ENCODE measurements around the gene ITGBL1.

Gene ITGBL1

DNA sequence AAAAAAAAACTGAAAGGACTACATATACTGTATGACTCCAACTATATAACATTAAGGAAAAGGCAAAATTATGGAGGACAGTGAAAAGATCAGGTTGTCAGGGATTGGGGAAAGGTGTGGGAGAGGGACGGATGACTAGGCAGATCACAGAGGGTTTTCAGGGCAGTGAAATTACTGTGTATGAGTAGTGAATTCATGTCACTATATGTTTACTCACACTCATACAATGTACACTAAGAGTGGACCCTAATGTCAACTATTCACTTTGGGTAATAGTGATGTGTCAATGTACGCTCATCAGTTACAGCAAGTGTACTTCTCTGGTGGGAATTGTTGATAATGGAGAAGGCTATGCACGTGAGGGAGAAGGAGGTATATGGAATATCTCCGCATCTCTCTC is 144.3 kb downstream of the ITGBL1 start:
- H3K27ac ChIP-seq (ENCODE audit: low read length): no peak overlapping the region
- no peaks in the 10 kb centered on the region for H3K4me1 ChIP-seq (ENCODE audit: low read length)
- H4K20me1 ChIP-seq (ENCODE audit: insufficient read depth, low read length): no peaks in the 10 kb centered on the region
- H3K9me2 ChIP-seq (replicated peaks; ENCODE audit: insufficient read depth, low read length): no peaks in the 10 kb centered on the region
- no peaks in the 10 kb centered on the region for H3K9me3 ChIP-seq (replicated peaks; ENCODE audit: insufficient read depth, low read length)
- no peak overlapping the region for H3K4me2 ChIP-seq (ENCODE audit: low read depth, low read length)
- H3K79me2 ChIP-seq (ENCODE audit: low read length): no peaks in the 10 kb centered on the region
- H3K4me3 ChIP-seq (ENCODE audit: low read length): no peak overlapping the region
- no peak overlapping the region for H3K9ac ChIP-seq (ENCODE audit: low read length)
- no peaks in the 10 kb centered on the region for H3K27me3 ChIP-seq (replicated peaks; ENCODE audit: insufficient read depth, low read length)
- no peak overlapping the region for H2AFZ ChIP-seq (ENCODE audit: low read length)
- no peaks in the 10 kb centered on the region for H3F3A ChIP-seq (ENCODE audit: insufficient read depth, low read length)
- TF ChIP-seq EZH2phosphoT487 (IDR thresholded peaks at IDR 0.05; ENCODE audit: low read length): no peak
- no peak for TF ChIP-seq EZH2 (optimal IDR thresholded peaks at IDR 0.05; ENCODE audit: low read depth, low read length)
- TF ChIP-seq, protein P1, sequence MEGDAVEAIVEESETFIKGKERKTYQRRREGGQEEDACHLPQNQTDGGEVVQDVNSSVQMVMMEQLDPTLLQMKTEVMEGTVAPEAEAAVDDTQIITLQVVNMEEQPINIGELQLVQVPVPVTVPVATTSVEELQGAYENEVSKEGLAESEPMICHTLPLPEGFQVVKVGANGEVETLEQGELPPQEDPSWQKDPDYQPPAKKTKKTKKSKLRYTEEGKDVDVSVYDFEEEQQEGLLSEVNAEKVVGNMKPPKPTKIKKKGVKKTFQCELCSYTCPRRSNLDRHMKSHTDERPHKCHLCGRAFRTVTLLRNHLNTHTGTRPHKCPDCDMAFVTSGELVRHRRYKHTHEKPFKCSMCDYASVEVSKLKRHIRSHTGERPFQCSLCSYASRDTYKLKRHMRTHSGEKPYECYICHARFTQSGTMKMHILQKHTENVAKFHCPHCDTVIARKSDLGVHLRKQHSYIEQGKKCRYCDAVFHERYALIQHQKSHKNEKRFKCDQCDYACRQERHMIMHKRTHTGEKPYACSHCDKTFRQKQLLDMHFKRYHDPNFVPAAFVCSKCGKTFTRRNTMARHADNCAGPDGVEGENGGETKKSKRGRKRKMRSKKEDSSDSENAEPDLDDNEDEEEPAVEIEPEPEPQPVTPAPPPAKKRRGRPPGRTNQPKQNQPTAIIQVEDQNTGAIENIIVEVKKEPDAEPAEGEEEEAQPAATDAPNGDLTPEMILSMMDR (IDR thresholded peaks at IDR 0.05; ENCODE audit: low read length): no peak
- H3K36me3 ChIP-seq (replicated peaks; ENCODE audit: insufficient read depth, low read length): no peaks in the 10 kb centered on the region
- DNase-seq: no peak

GRCh38 chr13:101611491-101612475 is 159.3 kb downstream of the ITGBL1 start:
- TF ChIP-seq EZH2phosphoT487 (IDR thresholded peaks at IDR 0.05; ENCODE audit: low read length) (no peak), EZH2 (optimal IDR thresholded peaks at IDR 0.05; ENCODE audit: low read depth, low read length) (no peak)
- TF ChIP-seq, protein P1 (IDR thresholded peaks at IDR 0.05; ENCODE audit: low read length): no peak
- no peaks in the 10 kb centered on the region for H3K9me2 ChIP-seq (replicated peaks; ENCODE audit: insufficient read depth, low read length)
- no peak overlapping the region for H3K27ac ChIP-seq (ENCODE audit: low read length)
- no peak overlapping the region for H3K4me3 ChIP-seq (ENCODE audit: low read length)
- no peaks in the 10 kb centered on the region for H3K27me3 ChIP-seq (replicated peaks; ENCODE audit: insufficient read depth, low read length)
- no peak for DNase-seq
- no peaks in the 10 kb centered on the region for H3K36me3 ChIP-seq (replicated peaks; ENCODE audit: insufficient read depth, low read length)
- no peaks in the 10 kb centered on the region for H3K79me2 ChIP-seq (ENCODE audit: low read length)
- H4K20me1 ChIP-seq (ENCODE audit: insufficient read depth, low read length): no peaks in the 10 kb centered on the region
- no peak overlapping the region for H3K4me2 ChIP-seq (ENCODE audit: low read depth, low read length)
- no peaks in the 10 kb centered on the region for H3K4me1 ChIP-seq (ENCODE audit: low read length)
- no peak overlapping the region for H2AFZ ChIP-seq (ENCODE audit: low read length)
- H3K9ac ChIP-seq (ENCODE audit: low read length): no peak overlapping the region
- no peaks in the 10 kb centered on the region for H3K9me3 ChIP-seq (replicated peaks; ENCODE audit: insufficient read depth, low read length)
- H3F3A ChIP-seq (ENCODE audit: insufficient read depth, low read length): no peaks in the 10 kb centered on the region

DNA sequence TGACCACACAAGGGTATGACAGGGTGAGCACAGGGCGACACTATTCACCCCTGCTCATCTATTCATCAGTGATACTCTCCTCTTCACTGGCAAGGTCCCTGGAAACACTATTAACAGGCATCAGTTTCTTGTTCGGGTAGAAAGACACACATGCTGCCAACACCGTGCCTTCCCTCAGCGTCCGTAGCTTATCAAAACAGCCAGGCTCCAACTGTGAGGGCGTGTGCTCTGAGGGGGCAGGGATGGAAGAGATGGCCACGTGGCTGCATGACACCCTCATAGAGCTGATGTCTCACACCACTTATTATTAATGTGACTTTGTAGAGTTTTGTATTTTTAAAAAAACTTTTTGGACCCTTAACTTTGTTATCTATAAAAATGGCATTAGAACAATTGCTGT is 160.3 kb downstream of the ITGBL1 start:
- H3K4me2 ChIP-seq (ENCODE audit: low read depth, low read length): no peak overlapping the region
- H3F3A ChIP-seq (ENCODE audit: insufficient read depth, low read length): no peaks in the 10 kb centered on the region
- no peak overlapping the region for H2AFZ ChIP-seq (ENCODE audit: low read length)
- H3K9me3 ChIP-seq (replicated peaks; ENCODE audit: insufficient read depth, low read length): no peaks in the 10 kb centered on the region
- H4K20me1 ChIP-seq (ENCODE audit: insufficient read depth, low read length): no peaks in the 10 kb centered on the region
- no peaks in the 10 kb centered on the region for H3K9me2 ChIP-seq (replicated peaks; ENCODE audit: insufficient read depth, low read length)
- no peaks in the 10 kb centered on the region for H3K36me3 ChIP-seq (replicated peaks; ENCODE audit: insufficient read depth, low read length)
- no peaks in the 10 kb centered on the region for H3K27me3 ChIP-seq (replicated peaks; ENCODE audit: insufficient read depth, low read length)
- no peak for DNase-seq
- H3K79me2 ChIP-seq (ENCODE audit: low read length): no peaks in the 10 kb centered on the region
- TF ChIP-seq EZH2phosphoT487 (IDR thresholded peaks at IDR 0.05; ENCODE audit: low read length): no peak
- TF ChIP-seq, protein P1 (IDR thresholded peaks at IDR 0.05; ENCODE audit: low read length): no peak
- no peaks in the 10 kb centered on the region for H3K4me1 ChIP-seq (ENCODE audit: low read length)
- no peak overlapping the region for H3K4me3 ChIP-seq (ENCODE audit: low read length)
- no peak overlapping the region for H3K27ac ChIP-seq (ENCODE audit: low read length)
- no peak overlapping the region for H3K9ac ChIP-seq (ENCODE audit: low read length)

All from MM.1S (cell line).